Measurements from ENCODE around the gene MECR.

MECR gene

GRCh38 chr1:29201595-29202051, 29.1 kb downstream of the MECR start:
- no peak for DNase-seq

- DNase-seq = no peak
These were observed 29.7 kb downstream of the MECR start for GRCh38 chr1:29200906-29201594.

DNA sequence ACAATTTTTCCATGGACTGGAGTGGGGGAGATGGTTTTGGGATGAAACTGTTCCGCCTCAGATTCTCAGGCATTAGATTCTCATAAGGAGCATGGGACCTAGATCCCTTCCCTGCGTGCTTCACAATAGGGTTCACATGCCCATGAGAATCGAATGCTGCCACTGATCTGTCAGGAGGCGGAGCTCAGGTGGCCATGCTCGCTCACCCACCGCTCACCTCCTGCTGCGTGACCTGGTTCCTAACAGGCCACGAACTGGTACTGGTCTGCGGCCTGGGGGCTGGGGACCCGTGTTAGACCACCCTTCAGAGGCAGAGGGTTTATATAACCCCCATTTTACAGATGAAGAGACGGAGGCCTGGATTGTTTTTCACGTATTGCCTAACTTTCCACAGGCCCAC, 32.7 kb downstream of the MECR start:
- no peak for DNase-seq

- DNase-seq = peak; percentile 46
These were observed 33.2 kb downstream of the MECR start for GRCh38 chr1:29197590-29197924.

- no peak for DNase-seq
These were observed 33.7 kb downstream of the MECR start for GRCh38 chr1:29196863-29197589.

DNA sequence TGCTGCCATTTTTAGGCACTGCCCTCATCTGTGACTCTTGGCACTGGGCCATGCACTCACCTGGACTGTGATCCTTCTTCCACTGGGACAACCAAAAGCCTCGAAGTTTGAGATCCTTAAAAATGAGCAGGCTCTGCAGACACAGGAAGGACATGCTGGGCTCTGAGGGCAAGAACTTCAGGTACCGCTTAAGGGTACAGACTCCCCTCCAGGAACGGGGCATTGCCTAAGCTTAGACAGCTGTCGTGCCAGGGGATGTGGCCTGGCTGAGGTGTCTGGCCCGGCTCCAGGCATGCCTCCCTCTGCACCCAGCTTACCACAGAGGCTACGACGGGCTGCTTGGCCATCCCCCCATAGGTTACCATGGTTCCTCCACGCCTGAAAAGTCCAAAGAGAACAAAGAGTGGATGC, 34.8 kb downstream of the MECR start:
- peak; percentile 49 for DNase-seq

DNA sequence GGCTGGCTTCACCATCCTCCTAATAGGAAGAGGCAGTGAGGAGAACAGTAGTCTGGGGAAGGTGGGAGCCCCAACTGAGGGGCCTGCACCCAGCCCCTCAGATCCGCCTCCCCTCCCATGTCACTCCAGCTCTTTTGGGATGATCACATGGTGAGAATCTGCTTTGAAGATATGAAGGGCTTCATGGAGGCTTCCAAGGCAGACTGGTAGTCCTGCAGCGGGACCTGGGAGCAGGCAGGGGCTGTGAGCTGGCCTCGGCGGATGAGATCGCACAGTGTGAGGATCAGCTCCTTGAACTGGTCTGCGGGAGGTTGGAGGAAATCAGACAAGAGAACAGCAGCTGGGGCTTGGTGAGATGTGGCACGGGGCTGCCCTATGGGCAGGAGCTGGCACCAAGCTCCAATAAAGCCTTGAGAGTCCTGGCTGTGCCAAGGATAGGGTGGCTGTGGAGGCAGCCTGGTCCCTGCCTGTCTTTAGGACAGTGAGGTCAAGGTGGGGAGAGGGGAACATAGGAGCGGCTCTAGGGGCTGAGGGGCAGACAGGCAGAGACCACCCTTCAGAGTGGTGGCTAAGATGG, 36.8 kb downstream of the MECR start:
- no peak for DNase-seq

DNA sequence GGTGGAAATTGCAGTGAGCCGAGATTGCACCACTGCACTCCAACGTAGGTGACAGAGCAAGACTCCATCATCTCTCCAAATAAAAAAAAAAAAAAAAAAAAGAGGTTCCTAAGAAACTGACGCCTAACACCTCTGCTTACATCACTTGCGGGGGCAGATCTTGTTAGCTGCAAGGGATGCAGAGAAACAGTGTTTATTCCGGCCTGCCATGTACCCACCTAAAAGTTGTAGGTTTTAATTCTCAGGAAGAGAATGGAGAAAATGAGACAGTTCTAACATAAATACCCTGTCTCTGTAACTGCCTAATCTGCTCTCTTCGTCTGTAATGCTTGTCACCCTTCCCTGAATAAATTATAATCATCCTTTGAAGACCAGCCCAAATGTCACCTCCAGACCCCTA, 40.0 kb downstream of the MECR start:
- DNase-seq = no peak

DNA sequence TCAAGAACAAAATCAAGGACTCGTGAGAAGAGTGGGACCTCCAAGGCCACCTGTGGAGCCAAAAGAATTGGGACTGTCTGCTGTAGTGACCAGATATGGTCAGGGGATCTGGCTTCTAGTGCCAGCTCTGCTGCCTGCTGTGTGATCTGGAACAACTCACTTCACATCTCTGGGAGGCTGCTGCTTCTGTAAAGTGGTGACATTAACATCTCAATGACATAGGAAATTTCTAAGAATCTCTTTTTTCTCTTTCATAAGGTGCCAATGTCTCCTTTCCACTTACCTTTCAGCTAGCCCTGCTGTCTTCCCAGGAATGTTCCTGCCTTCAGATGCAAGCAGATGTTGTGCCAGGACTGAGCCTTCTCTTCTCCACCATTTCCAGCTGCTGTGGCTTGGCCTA, 44.0 kb downstream of the MECR start:
- no peak for DNase-seq

- no peak for DNase-seq
These were observed 44.5 kb downstream of the MECR start for GRCh38 chr1:29186252-29186651.

DNA sequence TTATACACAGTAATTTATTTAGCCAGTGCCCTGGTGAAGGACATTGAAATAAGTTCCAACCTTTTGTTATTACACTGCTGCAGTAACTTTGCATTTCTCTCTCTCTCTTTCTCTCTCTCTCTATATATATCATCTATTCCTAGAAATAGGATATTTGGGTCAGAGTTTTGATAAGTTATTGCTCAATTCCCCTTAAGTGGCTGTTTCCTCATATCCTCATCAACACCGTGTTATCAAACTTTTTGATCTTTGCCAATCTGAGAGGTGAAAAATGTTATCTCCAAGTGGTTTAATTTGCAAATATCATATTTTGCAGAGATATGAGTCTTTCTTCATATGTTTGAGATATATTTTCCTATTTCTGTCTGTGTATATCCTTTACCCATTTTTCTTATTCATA, 47.4 kb downstream of the MECR start:
- DNase-seq = no peak

GRCh38 chr1:29181413-29182225, 49.1 kb downstream of the MECR start, which contains the start of gene SRSF4:
TSS of gene SRSF4 (minus strand) at chr1:29181900. CDS start at chr1:29181752, 148 bp downstream.
- DNase-seq = peak; percentile 97

GRCh38 chr1:29180497-29181412, 50.0 kb downstream of the MECR start:
- DNase-seq = peak; percentile 36

GRCh38 chr1:29179641-29180184, 51.0 kb downstream of the MECR start:
- DNase-seq = no peak

DNA sequence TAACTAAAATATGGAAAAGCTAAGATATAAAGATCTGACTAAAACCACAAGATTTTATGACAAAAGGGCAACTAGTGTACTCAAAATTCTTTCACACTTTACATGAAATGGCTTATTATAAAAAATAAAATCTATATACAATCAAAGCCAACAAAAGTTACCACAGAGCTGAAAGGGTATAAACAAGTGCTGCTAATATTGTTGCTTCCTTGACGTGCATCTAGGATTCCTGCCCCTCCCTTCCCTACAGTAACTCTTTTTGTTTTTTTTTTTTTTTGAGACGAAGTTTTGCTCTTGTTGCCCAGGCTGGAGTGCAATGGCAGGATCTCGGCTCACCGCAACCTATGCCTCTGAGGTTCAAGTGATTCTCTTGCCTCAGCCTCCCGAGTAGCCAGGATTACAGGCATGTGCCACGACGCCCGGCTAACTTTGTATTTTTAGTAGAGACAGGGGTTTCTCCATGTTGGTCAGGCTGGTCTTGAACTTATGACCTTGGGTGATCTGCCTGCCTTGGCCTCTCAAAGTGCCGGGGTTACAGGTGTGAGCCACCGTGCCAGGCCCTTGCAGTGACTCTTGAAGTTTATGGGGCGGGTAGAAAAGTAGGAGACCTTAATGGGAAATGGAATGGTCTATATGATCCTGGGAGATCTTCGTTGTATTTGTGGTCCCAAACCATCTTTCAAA, 53.6 kb downstream of the MECR start:
- no peak for DNase-seq

GRCh38 chr1:29176576-29176975, 54.2 kb downstream of the MECR start:
- no peak for DNase-seq

- DNase-seq = no peak
These were observed 58.3 kb downstream of the MECR start for GRCh38 chr1:29172415-29172939.

DNA sequence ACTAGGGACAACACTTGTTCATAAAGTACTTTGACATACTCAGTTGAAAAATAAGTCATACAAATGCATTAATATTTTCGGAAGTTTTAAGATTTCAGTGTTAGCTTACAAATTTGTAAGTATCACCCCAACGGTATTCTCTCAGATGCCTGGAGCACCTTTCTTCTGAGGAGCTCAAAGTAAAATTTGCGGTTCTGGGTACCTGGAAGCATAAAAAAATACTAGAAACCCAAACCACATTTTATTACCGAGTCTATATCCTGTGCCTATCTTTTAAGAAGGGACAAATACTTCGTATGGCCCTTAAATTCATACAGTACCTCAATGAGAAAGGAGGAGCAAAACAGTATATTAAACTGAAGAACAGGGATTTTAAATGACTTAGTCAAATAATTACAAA, 59.2 kb downstream of the MECR start:
- no peak for DNase-seq

GRCh38 chr1:29171089-29171488, 59.6 kb downstream of the MECR start:
- DNase-seq = no peak

GRCh38 chr1:29169976-29170375, 60.8 kb downstream of the MECR start:
- no peak for DNase-seq

- DNase-seq = no peak
These were observed 62.8 kb downstream of the MECR start for GRCh38 chr1:29167904-29168303.

Measured in NCI-H2029 (cell line).